Body of pancreas (tissue), 4 donors: ENCODE measurements around the gene MRGPRX3. TPM values are rescaled to one million over a fixed set of nuclear protein-coding genes. Genes with fewer than 3 reads are reported as not detected.

ENCODE experiments used
- ATAC-seq: fragments of 150-250 bp; one replicate; pipeline ENCODE4 v1.9.1; 2016
- DNase-seq, 4 donors: peaks; one replicate each; pipeline ENCODE4 v3.0.0-alpha.2; 2019
- H3K27ac ChIP-seq, 4 donors: fragments of 200-600 bp; sonication (generic); 1 replicate in 3 of 4; 2 replicates in 1 of 4; pipeline versions ENCODE4 v1.5.1 to v1.6.1; 2016 to 2019; ENCODE audit warnings: mild to moderate bottlenecking in 1 of 4, mixed read lengths in 1 of 4, moderate library complexity in 1 of 4
- H3K27me3 ChIP-seq, 2 donors: fragments of 200-600 bp; sonication (generic); one replicate each; pipeline ENCODE4 v1.6.0; 2016; ENCODE audit warnings: mild to moderate bottlenecking in 1 of 2
- H3K36me3 ChIP-seq, 2 donors: fragments of 200-600 bp; sonication (generic); replicated peaks in 1 of 2; 2 replicates each; pipeline ENCODE4 v1.5.1; 2016; ENCODE audit warnings: low read depth in 2 of 2; ENCODE audit not compliant: insufficient read depth in 1 of 2
- H3K4me1 ChIP-seq: fragments of 200-600 bp; sonication (generic); one replicate; pipeline ENCODE4 v1.6.0; 2016
- H3K4me3 ChIP-seq, 2 donors: fragments of 200-600 bp; sonication (generic); 1 replicate in 1 of 2; 2 replicates in 1 of 2; pipeline ENCODE4 v1.5.1; 2016 to 2019
- H3K9me3 ChIP-seq, 3 donors: fragments of 200-600 bp; sonication (generic); 1 replicate in 2 of 3; 2 replicates in 1 of 3; pipeline ENCODE4 v1.5.1; 2016
- CTCF ChIP-seq, 7 experiments: fragments of 450-650 bp in 4 of 7; fragments of 200-600 bp in 3 of 7; sonication (generic) in 3 of 7; IDR thresholded peaks; one replicate each; pipeline ENCODE4 v1.5.1; 2016 to 2019; ENCODE audit warnings: antibody characterized with exemption in 7 of 7
- POLR2A ChIP-seq, 3 donors: fragments of 450-650 bp; IDR thresholded peaks; one replicate each; pipeline ENCODE4 v1.6.1; 2016; ENCODE audit warnings: antibody characterized with exemption in 3 of 3, mild to moderate bottlenecking in 2 of 3
- WGBS, 2 donors: methylation state at CpG; one replicate each; pipeline ENCODE4 v1.1.5; 2017; 5-methylcytosine and 5-hydroxymethylcytosine counted together
- intact Hi-C: fragments of 100-400 bp; cut with DNase I; formaldehyde crosslinking; loops from one replicate; pipeline ENCODE4 v1.15.1; 2023
- total RNA-seq, 2 donors: library from RNA; depleted of rRNA; stranded (reverse); fragments of >200 nt; gene quantifications; one replicate each; pipeline ENCODE4 v1.1.0, GENCODE V29; 2016

Gene MRGPRX3
- total RNA-seq, 2 donors from 2014 or later: not detected

GRCh38 chr11:18135308-18135707 is 2.9 kb downstream of the MRGPRX3 start:
- no peak for ATAC-seq
- intact Hi-C loops: no loop called here
- 23 to 28% methylated on average over 2 of the region's 2 CpGs for WGBS, 2 donors

GRCh38 chr11:18137186-18137800 is 4.9 kb downstream of the MRGPRX3 start:
- DNase-seq (no peak), ATAC-seq (no peak)
- H3K27ac ChIP-seq: no peak overlapping the region
- 88 to 91% methylated on average over 29 of the region's 29 CpGs for WGBS, 2 donors
- no peaks in the 10 kb centered on the region for H3K36me3 ChIP-seq
- no peaks in the 10 kb centered on the region for H3K4me1 ChIP-seq
- no peaks in the 10 kb centered on the region for H3K9me3 ChIP-seq
- H3K27me3 ChIP-seq: no peaks in the 10 kb centered on the region
- no peak for TF ChIP-seq POLR2A (IDR thresholded peaks at IDR 0.05)
- no peak overlapping the region for H3K4me3 ChIP-seq
- intact Hi-C loops: no loop called here

More at GRCh38 chr11:18135308-18135707, 2.9 kb downstream of the MRGPRX3 start:
- DNase-seq: no peak
- Histone ChIP-seq H3K27ac (no peak overlapping the region), H3K36me3 (no peaks in the 10 kb centered on the region), H3K4me1 (no peaks in the 10 kb centered on the region), H3K9me3 (no peaks in the 10 kb centered on the region), H3K4me3 (no peak overlapping the region), H3K27me3 (no peaks in the 10 kb centered on the region)
- no peak for TF ChIP-seq CTCF (IDR thresholded peaks at IDR 0.05)
- no peak for TF ChIP-seq POLR2A (IDR thresholded peaks at IDR 0.05)

GRCh38 chr11:18140145-18140544 is 7.8 kb downstream of the MRGPRX3 start:
- WGBS, 2 donors: 84 to 94% methylated on average over 2 of the region's 2 CpGs
- no peak overlapping the region for H3K27ac ChIP-seq
- H3K36me3 ChIP-seq: no peaks in the 10 kb centered on the region
- H3K27me3 ChIP-seq: no peaks in the 10 kb centered on the region
- ATAC-seq: no peak
- TF ChIP-seq POLR2A (IDR thresholded peaks at IDR 0.05) (no peak), CTCF (IDR thresholded peaks at IDR 0.05) (no peak)
- H3K9me3 ChIP-seq: no peaks in the 10 kb centered on the region
- no peaks in the 10 kb centered on the region for H3K4me1 ChIP-seq
- no peak overlapping the region for H3K4me3 ChIP-seq
- no peak for DNase-seq
- intact Hi-C loops: no loop called here

- WGBS, 2 donors: 65 to 67% methylated on average over 5 of the region's 5 CpGs
- Histone ChIP-seq H3K27ac (no peak overlapping the region), H3K4me3 (no peak overlapping the region), H3K27me3 (no peaks in the 10 kb centered on the region), H3K4me1 (no peaks in the 10 kb centered on the region), H3K9me3 (no peaks in the 10 kb centered on the region), H3K36me3 (no peaks in the 10 kb centered on the region)
- intact Hi-C loops: no loop called here
- no peak for DNase-seq
- ATAC-seq: no peak
- no peak for TF ChIP-seq POLR2A (IDR thresholded peaks at IDR 0.05)
- TF ChIP-seq CTCF (IDR thresholded peaks at IDR 0.05): no peak
These were observed 11.9 kb downstream of the MRGPRX3 start for GRCh38 chr11:18144243-18144642.

GRCh38 chr11:18145025-18145424 is 12.7 kb downstream of the MRGPRX3 start:
- ATAC-seq (no peak), DNase-seq (no peak)
- intact Hi-C loops: no loop called here
- TF ChIP-seq CTCF (IDR thresholded peaks at IDR 0.05) (peak in 1 of 7 experiments; percentile 4), POLR2A (IDR thresholded peaks at IDR 0.05) (no peak)
- WGBS, 2 donors: 58 to 71% methylated on average over 2 of the region's 2 CpGs
- Histone ChIP-seq H3K27ac (no peak overlapping the region), H3K4me3 (no peak overlapping the region), H3K9me3 (no peaks in the 10 kb centered on the region), H3K27me3 (no peaks in the 10 kb centered on the region), H3K36me3 (no peaks in the 10 kb centered on the region), H3K4me1 (no peaks in the 10 kb centered on the region)
